ENCODE measurements around the gene RPL41.

- TF ChIP-seq CTCF (IDR thresholded peaks at IDR 0.05; ENCODE audit: low read length), result no peak
- TF ChIP-seq EZH2phosphoT487 (IDR thresholded peaks at IDR 0.05; ENCODE audit: low read length), result no peak
- TF ChIP-seq EZH2 (optimal IDR thresholded peaks at IDR 0.05; ENCODE audit: low read depth, low read length), result no peak
Observed at GRCh38 chr12:56071648-56072047, 44.8 kb upstream of the RPL41 start.
